GM12873 (cell line): ENCODE measurements around the gene LYPLA2.

Experiments
- CTCF ChIP-seq: IDR thresholded peaks from 2 replicates; pipeline ENCODE4 v1.5.1; 2012; ENCODE audit warnings: low read depth, mild to moderate bottlenecking, moderate library complexity, low read length, control low read depth; ENCODE audit not compliant: insufficient read depth; ENCODE audit errors: missing control alignments

LYPLA2 gene

GRCh38 chr1:23799570-23800399 lies 8.8 kb downstream of the LYPLA2 start:
- no peak for TF ChIP-seq CTCF

GRCh38 chr1:23800400-23801337 lies 9.7 kb downstream of the LYPLA2 start, which contains the start of gene GALE:
GALE (minus strand) TSS chr1:23800754; CDS start chr1:23799007, 1,747 bp downstream.
- no peak for TF ChIP-seq CTCF

GRCh38 chr1:23801338-23801748 lies 10.4 kb downstream of the LYPLA2 start:
- no peak for TF ChIP-seq CTCF

GRCh38 chr1:23801876-23802275 lies 10.9 kb downstream of the LYPLA2 start:
- no peak for TF ChIP-seq CTCF

GRCh38 chr1:23803674-23804073 lies 12.7 kb downstream of the LYPLA2 start:
- TF ChIP-seq CTCF: no peak

GRCh38 chr1:23804183-23804835 lies 13.4 kb downstream of the LYPLA2 start:
- peak; percentile 49 for TF ChIP-seq CTCF
